ENCODE measurements around the gene SLC6A5.

The SLC6A5 gene

GRCh38 chr11:20632169-20632532, 32.7 kb downstream of the SLC6A5 start:
- H3K4me3 ChIP-seq (ENCODE audit: low read depth, low read length): no peak overlapping the region
- DNase-seq (ENCODE audit: low read depth): no peak
- TF ChIP-seq CTCF (IDR thresholded peaks at IDR 0.05; ENCODE audit: low read depth, low read length): no peak
- TF ChIP-seq MYC (IDR thresholded peaks at IDR 0.05; ENCODE audit: low read depth, low read length): no peak
- no peak for TF ChIP-seq POLR2A (IDR thresholded peaks at IDR 0.05; ENCODE audit: extremely low read depth, insufficient read length)
- no peak for TF ChIP-seq MAX (IDR thresholded peaks at IDR 0.05; ENCODE audit: low read depth, low read length)

- H3K4me3 ChIP-seq (ENCODE audit: low read depth, low read length): no peak overlapping the region
- TF ChIP-seq MYC (IDR thresholded peaks at IDR 0.05; ENCODE audit: low read depth, low read length) (no peak), CTCF (IDR thresholded peaks at IDR 0.05; ENCODE audit: low read depth, low read length) (peak; percentile 17), MAX (IDR thresholded peaks at IDR 0.05; ENCODE audit: low read depth, low read length) (no peak), POLR2A (IDR thresholded peaks at IDR 0.05; ENCODE audit: extremely low read depth, insufficient read length) (no peak)
- DNase-seq (ENCODE audit: low read depth): no peak
Observed at GRCh38 chr11:20634044-20634443, 34.6 kb downstream of the SLC6A5 start.

- no peak for DNase-seq (ENCODE audit: low read depth)
- H3K4me3 ChIP-seq (ENCODE audit: low read depth, low read length): no peak overlapping the region
- TF ChIP-seq MYC (IDR thresholded peaks at IDR 0.05; ENCODE audit: low read depth, low read length): no peak
- no peak for TF ChIP-seq MAX (IDR thresholded peaks at IDR 0.05; ENCODE audit: low read depth, low read length)
- no peak for TF ChIP-seq POLR2A (IDR thresholded peaks at IDR 0.05; ENCODE audit: extremely low read depth, insufficient read length)
- no peak for TF ChIP-seq CTCF (IDR thresholded peaks at IDR 0.05; ENCODE audit: low read depth, low read length)
Observed at GRCh38 chr11:20634781-20635180, 35.4 kb downstream of the SLC6A5 start.

GRCh38 chr11:20638074-20638473, 38.7 kb downstream of the SLC6A5 start:
- H3K4me3 ChIP-seq (ENCODE audit: low read depth, low read length): no peak overlapping the region

GRCh38 chr11:20639688-20640087, 40.3 kb downstream of the SLC6A5 start:
- no peak for DNase-seq (ENCODE audit: low read depth)
- no peak overlapping the region for H3K4me3 ChIP-seq (ENCODE audit: low read depth, low read length)
- TF ChIP-seq CTCF (IDR thresholded peaks at IDR 0.05; ENCODE audit: low read depth, low read length) (no peak), POLR2A (IDR thresholded peaks at IDR 0.05; ENCODE audit: extremely low read depth, insufficient read length) (no peak), MAX (IDR thresholded peaks at IDR 0.05; ENCODE audit: low read depth, low read length) (no peak), MYC (IDR thresholded peaks at IDR 0.05; ENCODE audit: low read depth, low read length) (no peak)

More at GRCh38 chr11:20638074-20638473, 38.7 kb downstream of the SLC6A5 start:
- no peak for TF ChIP-seq CTCF (IDR thresholded peaks at IDR 0.05; ENCODE audit: low read depth, low read length)
- TF ChIP-seq POLR2A (IDR thresholded peaks at IDR 0.05; ENCODE audit: extremely low read depth, insufficient read length): no peak
- no peak for TF ChIP-seq MAX (IDR thresholded peaks at IDR 0.05; ENCODE audit: low read depth, low read length)
- no peak for TF ChIP-seq MYC (IDR thresholded peaks at IDR 0.05; ENCODE audit: low read depth, low read length)
- DNase-seq (ENCODE audit: low read depth): no peak

- no peak for TF ChIP-seq POLR2A (IDR thresholded peaks at IDR 0.05; ENCODE audit: extremely low read depth, insufficient read length)
- DNase-seq (ENCODE audit: low read depth): no peak
Observed at GRCh38 chr11:20640401-20640800, 41.0 kb downstream of the SLC6A5 start.

More at GRCh38 chr11:20640401-20640800, 41.0 kb downstream of the SLC6A5 start:
- no peak overlapping the region for H3K4me3 ChIP-seq (ENCODE audit: low read depth, low read length)

All from NB4 (cell line).